Endodermal cell (in vitro differentiated cells): ENCODE measurements around the gene RANGAP1. TPM values are rescaled to one million over a fixed set of nuclear protein-coding genes. Genes with fewer than 3 reads are reported as not detected.

Experiments used
- DNase-seq: peaks from one replicate; pipeline ENCODE4 v3.0.0-alpha.2; 2017
- H3K27ac ChIP-seq: 2 replicates; pipeline ENCODE4 v1.5.1; 2013; ENCODE audit warnings: mild to moderate bottlenecking, low read depth, low read length, moderate library complexity
- H3K27me3 ChIP-seq: 2 replicates; pipeline ENCODE4 v1.6.1; 2013; ENCODE audit warnings: mild to moderate bottlenecking, low read length, moderate library complexity; ENCODE audit not compliant: insufficient read depth, control insufficient read depth, poor library complexity, severe bottlenecking
- H3K36me3 ChIP-seq: 2 replicates; pipeline ENCODE4 v1.7.0; 2013; ENCODE audit warnings: mild to moderate bottlenecking, low read length, moderate library complexity; ENCODE audit not compliant: control insufficient read depth, insufficient read depth
- H3K4me1 ChIP-seq: one replicate; pipeline ENCODE4 v1.7.0; 2013; ENCODE audit warnings: low read length; ENCODE audit not compliant: control insufficient read depth, insufficient read depth
- H3K4me3 ChIP-seq: 2 replicates; pipeline ENCODE4 v1.5.1; 2013; ENCODE audit warnings: mild to moderate bottlenecking, low read length, moderate library complexity
- H3K9ac ChIP-seq: 2 replicates; pipeline ENCODE4 v1.6.1; 2013; ENCODE audit warnings: mild to moderate bottlenecking, low read length, moderate library complexity; ENCODE audit not compliant: poor library complexity, severe bottlenecking; ENCODE audit errors: extremely low read depth
- H3K9me3 ChIP-seq: 2 replicates; pipeline ENCODE4 v1.6.1; 2013; ENCODE audit warnings: mild to moderate bottlenecking, low read length, moderate library complexity; ENCODE audit not compliant: control insufficient read depth
- H3K27ac Mint-ChIP-seq: 2 replicates; pipeline ENCODE4 v1.8.0; 2020; ENCODE audit warnings: mixed read lengths
- H3K27me3 Mint-ChIP-seq: 2 replicates; pipeline ENCODE4 v1.8.0; 2021; ENCODE audit warnings: mild to moderate bottlenecking, mixed read lengths; ENCODE audit not compliant: insufficient read depth
- H3K36me3 Mint-ChIP-seq: 2 replicates; pipeline ENCODE4 v1.8.0; 2020; ENCODE audit warnings: low read depth, mixed read lengths
- H3K4me1 Mint-ChIP-seq: 2 replicates; pipeline ENCODE4 v1.8.0; 2020; ENCODE audit warnings: mixed read lengths
- H3K4me3 Mint-ChIP-seq: 2 replicates; pipeline ENCODE4 v1.8.0; 2020; ENCODE audit warnings: mild to moderate bottlenecking, moderate library complexity, mixed read lengths
- H3K9me3 Mint-ChIP-seq: 2 replicates; pipeline ENCODE4 v1.8.0; 2020; ENCODE audit warnings: mild to moderate bottlenecking, mixed read lengths
- WGBS, 2 experiments: methylation state at CpG; one replicate each; pipeline versions ENCODE4 v1.1.5 to v1.1.7; 2013; ENCODE audit warnings: missing lambda C conversion rate in 2 of 2, mixed read lengths in 1 of 2; ENCODE audit not compliant: insufficient coverage in 1 of 2, insufficient read length in 1 of 2; 5-methylcytosine and 5-hydroxymethylcytosine counted together
- total RNA-seq, 2 donors: library from RNA; stranded (reverse); fragmentation: NEBNext Ultra II Directional in 1 of 2; extraction: Animal tissue kit (Norgen Biotek cat#: 25700) in 1 of 2; gene quantifications; 2 replicates in 1 of 2; 3 replicates in 1 of 2; pipeline ENCODE4 v1.2.1, GENCODE V29; 2021
- TF ChIP-seq, protein P1 (sequence below): fragments of 200-600 bp; sonication (generic); conservative IDR thresholded peaks from 2 replicates; pipeline ENCODE4 v1.5.0; 2021; ENCODE audit warnings: antibody characterized with exemption, mild to moderate bottlenecking

The RANGAP1 gene
- total RNA-seq, 2 donors from 2014 or later, result 95.2 to 122 TPM

DNA sequence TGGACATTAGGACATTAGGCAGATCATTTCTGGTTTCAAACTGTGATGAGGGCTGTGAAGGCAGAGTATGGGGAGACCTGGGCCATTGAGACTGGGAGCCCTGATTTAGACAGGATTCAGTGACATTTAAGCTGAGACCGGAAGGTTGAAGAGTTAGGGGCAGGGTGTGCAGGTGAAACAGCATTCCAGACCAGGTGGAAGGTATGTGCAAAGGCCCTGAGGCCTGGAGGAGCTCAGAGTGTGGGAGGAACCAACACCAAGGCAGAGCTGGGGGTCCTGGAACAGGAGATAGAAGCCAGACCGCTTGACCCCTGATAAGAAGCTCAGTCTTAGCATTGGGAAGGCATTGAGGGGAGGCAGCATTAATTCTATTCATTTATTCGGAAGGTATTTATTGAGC is 47.8 kb upstream of the RANGAP1 start:
- no peaks in the 10 kb centered on the region for H3K27me3 ChIP-seq
- Mint-ChIP-seq H3K36me3 (peaks cover 41% of the 10 kb centered on the region), H3K4me3 (no peak overlapping the region), H3K4me1 (no peaks in the 10 kb centered on the region), H3K9me3 (no peaks in the 10 kb centered on the region), H3K27me3 (no peaks in the 10 kb centered on the region), H3K27ac (no peak overlapping the region)
- no peak overlapping the region for H3K27ac ChIP-seq
- TF ChIP-seq, protein P1, sequence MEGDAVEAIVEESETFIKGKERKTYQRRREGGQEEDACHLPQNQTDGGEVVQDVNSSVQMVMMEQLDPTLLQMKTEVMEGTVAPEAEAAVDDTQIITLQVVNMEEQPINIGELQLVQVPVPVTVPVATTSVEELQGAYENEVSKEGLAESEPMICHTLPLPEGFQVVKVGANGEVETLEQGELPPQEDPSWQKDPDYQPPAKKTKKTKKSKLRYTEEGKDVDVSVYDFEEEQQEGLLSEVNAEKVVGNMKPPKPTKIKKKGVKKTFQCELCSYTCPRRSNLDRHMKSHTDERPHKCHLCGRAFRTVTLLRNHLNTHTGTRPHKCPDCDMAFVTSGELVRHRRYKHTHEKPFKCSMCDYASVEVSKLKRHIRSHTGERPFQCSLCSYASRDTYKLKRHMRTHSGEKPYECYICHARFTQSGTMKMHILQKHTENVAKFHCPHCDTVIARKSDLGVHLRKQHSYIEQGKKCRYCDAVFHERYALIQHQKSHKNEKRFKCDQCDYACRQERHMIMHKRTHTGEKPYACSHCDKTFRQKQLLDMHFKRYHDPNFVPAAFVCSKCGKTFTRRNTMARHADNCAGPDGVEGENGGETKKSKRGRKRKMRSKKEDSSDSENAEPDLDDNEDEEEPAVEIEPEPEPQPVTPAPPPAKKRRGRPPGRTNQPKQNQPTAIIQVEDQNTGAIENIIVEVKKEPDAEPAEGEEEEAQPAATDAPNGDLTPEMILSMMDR, result no peak
- no peak for DNase-seq
- H3K9me3 ChIP-seq, result no peaks in the 10 kb centered on the region
- H3K9ac ChIP-seq, result no peak overlapping the region
- no peak overlapping the region for H3K4me3 ChIP-seq
- H3K4me1 ChIP-seq, result no peaks in the 10 kb centered on the region
- peaks cover 37% of the 10 kb centered on the region for H3K36me3 ChIP-seq
- WGBS, 2 experiments, result 96 to 97% methylated on average over 3 of the region's 3 CpGs

DNA sequence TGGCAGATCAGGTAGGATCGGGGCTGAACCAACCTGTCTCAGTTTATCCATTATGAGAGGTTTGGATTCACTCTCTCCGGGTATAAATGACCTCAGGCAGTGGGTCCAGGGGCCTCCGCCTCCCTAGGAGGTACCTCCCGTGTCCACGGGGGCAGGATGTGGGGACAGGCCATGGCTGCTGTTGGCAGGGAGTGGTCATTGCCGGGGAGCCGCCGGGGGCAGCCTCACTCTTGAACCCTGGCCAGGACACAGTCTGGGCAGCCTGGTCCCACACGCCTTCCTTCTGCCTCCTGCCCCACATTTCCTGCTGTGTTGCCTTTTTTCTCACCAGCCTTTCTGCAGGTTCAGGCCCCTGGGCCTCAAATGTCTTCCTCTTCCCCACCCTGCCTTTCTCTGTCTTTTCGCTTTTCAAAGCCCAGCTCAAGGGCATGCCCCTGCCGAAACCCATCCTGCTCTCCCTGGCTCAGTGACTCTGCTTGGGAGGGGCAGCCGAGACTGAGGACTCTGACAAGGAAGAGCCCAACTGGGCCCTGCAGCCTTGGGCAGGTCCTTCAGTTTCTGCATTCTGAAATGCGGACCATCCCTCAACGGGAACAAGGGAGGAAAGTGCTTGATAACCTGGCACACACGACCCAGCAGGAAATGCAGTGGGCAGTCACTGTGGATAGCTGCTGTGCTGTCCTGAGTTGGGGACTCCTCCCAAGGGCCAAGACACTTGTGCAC is 46.4 kb upstream of the RANGAP1 start:
- DNase-seq, result no peak
- Histone ChIP-seq H3K9me3 (no peaks in the 10 kb centered on the region), H3K4me3 (no peak overlapping the region), H3K27me3 (no peaks in the 10 kb centered on the region), H3K9ac (no peak overlapping the region), H3K36me3 (peaks cover 51% of the 10 kb centered on the region), H3K27ac (no peak overlapping the region), H3K4me1 (no peaks in the 10 kb centered on the region)
- TF ChIP-seq, protein P1, result no peak
- peaks cover 55% of the 10 kb centered on the region for H3K36me3 Mint-ChIP-seq
- H3K4me3 Mint-ChIP-seq, result no peak overlapping the region
- H3K27ac Mint-ChIP-seq, result no peak overlapping the region
- no peaks in the 10 kb centered on the region for H3K4me1 Mint-ChIP-seq
- no peaks in the 10 kb centered on the region for H3K9me3 Mint-ChIP-seq
- 92 to 94% methylated on average over 14 to 15 of the region's 15 CpGs for WGBS, 2 experiments
- no peaks in the 10 kb centered on the region for H3K27me3 Mint-ChIP-seq

DNA sequence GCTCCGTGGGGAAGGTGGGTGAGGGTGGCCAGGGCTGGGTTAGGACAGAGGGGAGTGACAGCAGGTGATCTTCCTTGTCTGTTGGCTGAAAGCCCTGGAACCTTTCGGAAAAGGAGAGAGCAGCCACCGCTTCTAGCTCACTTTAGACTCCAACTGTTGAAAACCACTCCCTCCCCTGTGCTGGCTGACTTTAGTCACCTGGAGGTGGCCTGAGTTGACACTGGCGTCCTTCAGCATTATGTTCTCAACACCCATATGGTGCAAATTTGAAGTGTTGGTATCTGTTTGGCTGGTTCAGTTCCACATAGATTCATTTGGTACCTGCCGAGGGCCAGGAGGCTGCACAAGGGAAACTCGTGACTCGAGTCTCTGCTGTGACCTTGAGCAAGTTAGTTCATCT is 44.2 kb upstream of the RANGAP1 start:
- Mint-ChIP-seq H3K4me1 (no peaks in the 10 kb centered on the region), H3K9me3 (no peaks in the 10 kb centered on the region), H3K27me3 (no peaks in the 10 kb centered on the region), H3K4me3 (no peak overlapping the region), H3K27ac (no peak overlapping the region), H3K36me3 (peaks cover 59% of the 10 kb centered on the region)
- DNase-seq, result no peak
- Histone ChIP-seq H3K9ac (no peak overlapping the region), H3K4me3 (no peak overlapping the region), H3K9me3 (no peaks in the 10 kb centered on the region), H3K4me1 (no peaks in the 10 kb centered on the region), H3K27me3 (no peaks in the 10 kb centered on the region), H3K36me3 (peaks cover 55% of the 10 kb centered on the region), H3K27ac (no peak overlapping the region)
- WGBS, 2 experiments, result 90 to 97% methylated on average over 6 to 7 of the region's 7 CpGs
- TF ChIP-seq, protein P1, result no peak
